DMS53 treated with DMSO at 0.1 percent for 48 hours (cell line): ENCODE results near the gene TAOK2.

Experiments used
- DNase-seq: peaks from one replicate; lab custom pipeline; 2025; ENCODE audit not compliant: unreplicated experiment; lab: John Stamatoyannopoulos, UW

The TAOK2 gene

DNA sequence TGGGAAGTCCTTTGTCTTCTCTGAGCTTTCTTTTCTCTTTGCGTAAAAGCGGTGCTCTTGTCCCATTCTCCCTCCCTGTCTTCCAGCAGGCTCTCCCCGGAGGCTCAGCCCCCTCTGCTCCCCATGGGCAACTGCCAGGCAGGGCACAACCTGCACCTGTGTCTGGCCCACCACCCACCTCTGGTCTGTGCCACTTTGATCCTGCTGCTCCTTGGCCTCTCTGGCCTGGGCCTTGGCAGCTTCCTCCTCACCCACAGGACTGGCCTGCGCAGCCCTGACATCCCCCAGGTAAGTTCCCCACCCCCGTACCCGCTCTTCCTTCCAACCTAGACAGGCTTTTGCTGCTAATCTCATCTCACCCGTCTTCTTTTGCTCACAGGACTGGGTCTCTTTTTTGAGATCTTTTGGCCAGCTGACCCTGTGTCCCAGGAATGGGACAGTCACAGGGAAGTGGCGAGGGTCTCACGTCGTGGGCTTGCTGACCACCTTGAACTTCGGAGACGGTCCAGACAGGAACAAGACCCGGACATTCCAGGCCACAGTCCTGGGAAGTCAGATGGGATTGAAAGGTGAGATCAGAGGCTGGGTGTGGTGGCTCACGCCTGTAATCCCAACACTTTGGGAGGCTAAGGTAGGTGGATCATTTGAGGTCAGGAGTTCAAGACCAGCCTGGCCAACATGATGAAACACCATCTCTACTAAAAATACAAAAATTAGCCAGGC lies 10.5 kb upstream of the TAOK2 start:
- no peak for DNase-seq

DNA sequence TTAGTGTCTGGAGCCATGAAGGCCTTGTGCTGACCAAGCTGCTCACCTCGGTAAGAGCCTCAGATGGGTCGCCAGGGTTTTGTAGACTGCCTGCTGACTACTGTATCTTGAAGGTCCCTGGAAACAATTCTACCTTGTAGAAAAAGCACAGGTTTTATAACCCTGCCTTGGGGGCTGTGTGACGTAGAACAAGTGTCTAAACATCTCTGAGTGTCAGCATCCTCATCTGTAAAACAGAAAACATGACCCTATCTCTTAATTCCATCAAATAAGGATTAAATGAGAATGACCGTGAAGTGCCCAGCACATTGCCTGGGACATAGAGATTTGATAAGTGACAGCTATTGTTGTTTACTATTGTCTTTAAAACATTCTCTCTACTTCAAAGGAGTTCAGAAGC lies 5.5 kb upstream of the TAOK2 start:
- DNase-seq = no peak

DNA sequence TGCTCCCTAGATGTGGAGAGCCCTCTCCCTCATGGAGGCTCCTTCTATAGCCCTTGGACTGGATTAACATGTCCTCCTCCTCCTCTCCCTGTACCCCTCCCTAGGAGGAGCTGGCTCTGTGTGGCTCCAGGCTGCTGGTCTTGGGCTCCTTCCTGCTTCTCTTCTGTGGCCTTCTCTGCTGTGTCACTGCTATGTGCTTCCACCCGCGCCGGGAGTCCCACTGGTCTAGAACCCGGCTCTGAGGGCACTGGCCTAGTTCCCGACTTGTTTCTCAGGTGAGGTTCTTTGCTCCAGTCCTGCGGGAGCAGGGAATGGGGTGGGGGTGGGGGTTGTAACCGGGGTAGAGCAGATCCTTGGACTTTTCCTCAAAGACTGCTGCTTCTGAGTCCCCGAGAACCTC lies 2.4 kb upstream of the TAOK2 start:
- DNase-seq = no peak

DNA sequence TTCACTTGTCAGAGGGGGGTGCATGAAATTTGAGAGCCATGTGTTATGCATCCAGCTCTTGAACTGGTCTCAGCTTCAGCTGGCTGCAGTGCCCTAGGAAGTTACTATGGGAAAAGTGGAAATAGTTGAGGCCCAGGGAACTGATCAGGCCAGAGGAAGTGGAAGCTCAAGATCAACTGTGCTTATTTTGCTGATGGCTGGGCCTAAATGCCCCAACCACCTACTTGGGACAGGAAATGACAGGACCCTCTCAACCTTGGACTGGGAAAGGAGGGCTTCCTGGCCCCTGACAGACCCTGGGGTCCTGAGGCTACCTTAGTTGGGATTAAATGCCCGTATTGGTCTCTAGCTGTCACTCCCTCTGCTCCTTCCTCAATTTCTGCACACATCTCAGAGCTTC lies 1.2 kb upstream of the TAOK2 start:
- no peak for DNase-seq

DNA sequence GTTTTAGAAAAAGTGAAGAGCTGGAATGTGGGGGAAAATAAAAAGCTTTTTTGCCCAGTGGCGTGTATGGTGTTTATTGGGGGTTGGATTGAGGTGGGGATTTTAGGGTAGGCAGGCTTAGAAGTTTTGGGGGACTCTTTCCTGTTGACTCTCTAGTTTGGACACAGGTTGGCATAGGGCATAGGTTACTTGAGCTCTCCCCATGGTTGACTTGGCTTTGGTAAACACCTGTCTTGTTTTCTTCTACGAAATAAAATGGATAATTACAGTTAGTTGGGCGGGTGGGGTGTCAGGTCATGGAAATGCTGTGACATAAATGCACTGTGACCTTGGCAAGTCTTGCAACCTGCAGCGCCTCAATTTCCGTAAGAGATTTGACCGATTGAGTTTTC lies 680 bp upstream of the TAOK2 start:
- DNase-seq = no peak

DNA sequence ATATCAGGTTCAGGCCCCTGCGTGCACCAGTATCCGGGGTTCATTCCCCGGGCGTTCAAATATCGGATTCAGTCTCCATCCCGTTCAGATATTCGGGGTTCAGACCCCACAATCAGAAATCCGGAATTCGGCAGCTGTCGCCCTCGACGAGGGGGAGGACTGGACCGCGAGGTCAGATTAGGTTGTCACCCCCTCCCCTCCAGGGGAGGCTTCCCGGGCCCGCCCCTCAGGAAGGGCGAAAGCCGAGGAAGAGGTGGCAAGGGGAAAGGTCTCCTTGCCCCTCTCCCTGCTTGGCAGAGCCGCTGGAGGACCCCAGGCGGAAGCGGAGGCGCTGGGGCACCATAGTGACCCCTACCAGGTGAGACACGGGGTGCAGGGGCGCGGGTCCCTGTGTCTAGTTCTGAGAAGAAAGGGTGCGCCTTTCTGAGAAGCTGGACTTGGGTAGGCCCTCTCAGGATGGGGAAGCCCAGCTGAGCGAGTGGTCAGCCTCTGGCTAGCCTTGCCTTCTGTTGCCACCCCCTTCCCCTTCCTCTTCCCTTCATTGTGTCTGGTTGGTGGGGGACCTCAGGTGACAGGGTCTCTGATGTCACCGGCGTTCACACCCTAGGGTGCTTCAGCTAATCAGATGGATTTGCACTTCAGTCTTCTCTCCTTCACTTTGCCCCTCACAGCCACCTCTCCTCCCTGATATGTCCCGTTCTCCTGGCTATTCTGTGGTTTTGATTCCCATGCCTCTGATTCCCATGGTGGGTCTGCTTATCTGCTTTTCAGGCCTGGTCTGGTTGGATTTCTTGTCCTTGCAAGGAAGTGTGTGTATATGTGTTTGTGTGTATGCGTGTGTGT lies 844 bp downstream of the TAOK2 start:
- DNase-seq = no peak

DNA sequence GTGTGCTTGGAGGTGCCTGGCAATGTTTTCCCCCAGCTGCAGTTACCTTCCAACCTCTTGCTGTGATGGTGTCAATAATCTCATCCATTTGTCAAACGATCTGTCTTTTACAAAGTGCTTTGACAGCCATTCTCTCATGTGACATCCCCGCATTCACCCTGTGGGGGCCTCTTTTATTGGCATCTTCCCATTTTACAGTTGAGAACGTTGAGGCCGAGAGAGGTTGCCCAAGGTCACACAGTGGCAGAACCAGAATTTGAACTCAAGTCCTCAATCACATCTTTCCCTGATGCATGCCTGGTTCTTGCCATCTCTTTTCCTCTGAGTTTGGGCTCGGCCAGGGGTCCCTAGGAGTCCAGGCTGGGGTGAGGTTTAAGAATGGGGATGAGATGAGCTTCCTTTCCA lies 1.5 kb downstream of the TAOK2 start:
- DNase-seq = no peak

DNA sequence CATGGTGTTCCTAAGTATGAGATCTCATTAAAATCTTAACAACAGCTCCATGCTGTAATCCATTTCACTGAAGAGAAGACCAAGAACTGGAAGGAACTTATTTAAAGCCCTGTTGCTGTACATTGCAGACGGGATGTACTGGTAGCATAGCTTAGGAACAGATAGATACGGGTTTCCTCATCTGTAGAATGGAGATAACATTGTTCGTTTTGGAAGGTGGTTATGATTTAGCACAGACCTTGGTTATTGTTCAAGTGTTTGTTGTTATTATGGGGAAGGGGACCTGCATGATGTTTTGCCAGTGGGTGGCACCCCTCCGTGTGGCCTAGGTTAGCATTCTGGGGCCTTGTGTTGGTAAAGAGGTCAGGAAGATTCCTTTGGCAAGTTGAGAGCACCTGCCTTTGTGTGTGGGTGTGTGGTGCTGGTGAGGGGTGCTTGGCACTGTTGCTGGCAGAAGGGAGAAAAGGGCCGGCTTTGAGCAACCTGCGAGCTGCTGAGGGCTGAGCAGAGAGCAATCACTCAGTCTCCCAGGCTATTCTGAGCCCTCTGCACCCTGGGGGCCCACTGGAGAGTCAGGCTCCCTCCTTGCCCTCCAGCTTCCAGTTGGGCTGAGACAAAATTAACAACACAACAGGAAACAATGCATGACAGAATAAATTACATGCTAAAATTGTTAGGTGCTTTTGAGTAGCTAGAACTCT lies 2.3 kb downstream of the TAOK2 start:
- DNase-seq = no peak

DNA sequence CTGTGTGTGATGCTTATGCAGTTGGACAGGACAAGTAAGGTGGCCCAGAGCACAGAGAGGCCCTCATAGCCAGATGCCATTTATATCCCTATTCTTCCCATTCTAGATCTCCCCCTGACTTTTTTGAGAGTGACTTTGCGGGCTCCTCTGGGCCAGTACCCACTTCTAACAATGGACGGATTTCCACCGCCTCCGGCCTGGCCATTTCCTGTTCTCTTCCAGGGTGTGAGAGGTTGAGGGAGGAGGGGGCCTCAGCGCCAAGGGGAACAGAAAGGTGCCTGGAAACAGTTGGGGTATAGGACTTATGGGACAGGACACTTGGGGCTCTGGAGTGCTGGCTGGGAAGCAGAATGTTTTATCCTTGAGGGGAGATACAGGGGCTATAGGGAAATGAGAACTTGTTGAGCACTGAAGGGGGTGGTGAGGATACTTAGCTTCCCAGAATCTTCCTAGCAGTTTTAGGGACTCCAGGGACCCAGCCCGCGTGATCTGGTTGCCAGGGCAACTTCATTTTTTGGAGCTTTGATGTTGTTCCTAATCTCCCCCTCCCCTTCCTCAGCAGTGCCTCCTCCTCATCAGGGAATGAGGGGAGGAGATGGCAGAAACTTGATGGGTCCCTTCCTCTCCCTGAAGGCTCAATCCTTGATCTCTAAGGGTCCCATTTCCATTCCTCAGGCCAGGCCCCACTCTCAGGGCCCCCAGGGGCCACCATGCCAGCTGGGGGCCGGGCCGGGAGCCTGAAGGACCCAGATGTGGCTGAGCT lies 3.6 kb downstream of the TAOK2 start:
- DNase-seq = no peak

DNA sequence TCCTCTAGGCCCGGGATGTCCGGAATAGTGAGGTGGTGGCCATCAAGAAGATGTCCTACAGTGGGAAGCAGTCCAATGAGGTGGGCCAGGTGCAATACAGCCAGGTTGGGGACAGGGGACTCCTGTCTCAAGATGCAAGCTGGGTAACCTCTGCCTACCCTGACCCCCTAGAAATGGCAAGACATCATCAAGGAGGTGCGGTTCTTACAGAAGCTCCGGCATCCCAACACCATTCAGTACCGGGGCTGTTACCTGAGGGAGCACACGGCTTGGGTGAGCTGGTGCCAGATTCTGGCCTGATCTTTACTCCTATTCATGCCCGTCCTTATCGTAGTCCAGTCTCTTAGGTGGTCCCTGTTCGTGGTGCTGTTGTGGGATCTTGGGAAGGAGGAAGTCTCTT lies 4.4 kb downstream of the TAOK2 start:
- DNase-seq = no peak

DNA sequence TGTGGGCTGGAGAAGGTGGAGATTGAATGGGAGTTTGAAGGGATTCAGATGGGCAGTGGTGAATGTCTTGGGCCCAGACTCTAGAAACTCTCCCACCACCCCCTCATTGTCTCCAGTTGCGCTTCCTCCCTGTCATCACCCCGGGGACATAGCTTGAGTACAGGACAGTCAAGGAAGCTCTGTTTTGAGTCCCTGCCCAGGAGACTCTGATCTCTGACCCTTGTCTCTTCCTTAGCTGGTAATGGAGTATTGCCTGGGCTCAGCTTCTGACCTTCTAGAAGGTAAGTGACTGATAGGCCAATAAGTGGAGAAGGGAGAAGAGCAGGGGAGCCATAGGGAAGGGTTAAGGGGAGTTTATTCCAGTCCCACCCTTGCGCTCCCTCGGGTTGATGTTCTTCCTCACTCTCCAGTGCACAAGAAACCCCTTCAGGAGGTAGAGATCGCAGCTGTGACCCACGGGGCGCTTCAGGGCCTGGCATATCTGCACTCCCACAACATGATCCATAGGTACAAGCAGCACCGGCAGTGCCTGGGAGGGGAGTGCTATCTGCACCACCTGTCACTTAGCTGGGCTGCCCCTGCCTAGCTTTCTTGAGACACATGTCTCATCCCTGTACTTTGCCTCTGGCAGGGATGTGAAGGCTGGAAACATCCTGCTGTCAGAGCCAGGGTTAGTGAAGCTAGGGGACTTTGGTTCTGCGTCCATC lies 5.0 kb downstream of the TAOK2 start:
- DNase-seq = no peak

DNA sequence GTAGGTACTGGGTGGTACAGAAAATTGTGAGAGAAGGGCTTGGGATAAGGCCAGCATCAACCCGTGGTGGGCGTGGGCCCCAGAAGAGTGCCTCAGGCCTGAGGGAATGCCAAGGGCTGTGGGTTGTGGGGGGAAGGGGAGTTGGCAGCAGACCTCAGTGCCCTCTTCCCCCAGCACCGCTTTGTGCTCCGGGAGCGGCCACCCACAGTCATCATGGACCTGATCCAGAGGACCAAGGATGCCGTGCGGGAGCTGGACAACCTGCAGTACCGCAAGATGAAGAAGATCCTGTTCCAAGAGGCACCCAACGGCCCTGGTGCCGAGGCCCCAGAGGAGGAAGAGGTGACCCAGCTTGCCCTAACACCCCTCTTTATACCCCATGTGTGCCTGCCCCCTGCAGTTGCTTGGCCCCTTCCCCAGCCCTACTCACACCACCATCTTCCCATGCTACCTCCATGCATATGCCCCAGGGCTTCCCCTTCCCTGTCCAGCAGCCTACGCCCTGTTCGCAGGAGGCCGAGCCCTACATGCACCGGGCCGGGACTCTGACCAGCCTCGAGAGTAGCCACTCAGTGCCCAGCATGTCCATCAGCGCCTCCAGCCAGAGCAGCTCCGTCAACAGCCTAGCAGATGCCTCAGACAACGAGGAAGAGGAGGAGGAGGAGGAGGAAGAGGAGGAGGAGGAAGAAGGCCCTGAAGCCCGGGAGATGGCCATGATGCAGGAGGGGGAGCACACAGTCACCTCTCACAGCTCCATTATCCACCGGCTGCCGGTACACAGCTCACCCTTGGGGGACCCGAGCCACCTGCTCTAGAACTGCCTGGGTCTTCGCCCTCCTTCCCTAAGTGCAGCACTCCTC lies 9.1 kb downstream of the TAOK2 start:
- no peak for DNase-seq

DNA sequence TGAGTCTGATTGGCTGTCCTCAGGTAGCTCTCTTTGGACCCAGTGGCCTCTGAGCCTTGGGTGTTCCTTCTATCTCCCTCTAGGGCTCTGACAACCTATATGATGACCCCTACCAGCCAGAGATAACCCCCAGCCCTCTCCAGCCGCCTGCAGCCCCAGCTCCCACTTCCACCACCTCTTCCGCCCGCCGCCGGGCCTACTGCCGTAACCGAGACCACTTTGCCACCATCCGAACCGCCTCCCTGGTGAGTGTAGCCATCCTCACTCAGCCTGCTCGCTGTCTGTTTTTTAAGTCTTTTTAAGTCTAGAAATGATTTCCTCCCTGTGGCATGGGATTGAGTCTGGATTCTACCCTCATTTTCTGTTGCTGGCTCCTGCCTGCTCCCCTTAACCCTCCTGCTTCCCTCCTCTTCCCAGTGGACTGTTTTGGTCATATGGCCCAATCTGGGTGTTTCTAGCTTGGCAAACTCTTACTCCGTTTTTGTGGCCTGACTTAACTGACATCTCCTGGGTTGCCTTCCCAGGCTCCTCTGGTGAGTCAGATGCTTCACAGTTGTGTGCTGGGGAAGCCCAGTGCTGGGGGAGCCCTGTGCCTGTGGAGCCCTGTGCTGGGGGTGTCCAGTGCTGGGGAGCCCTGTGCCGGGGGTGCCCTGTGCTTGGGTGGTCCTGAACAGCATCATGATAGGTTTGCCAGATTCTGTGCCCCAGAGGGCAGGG lies 9.9 kb downstream of the TAOK2 start:
- DNase-seq = no peak

DNA sequence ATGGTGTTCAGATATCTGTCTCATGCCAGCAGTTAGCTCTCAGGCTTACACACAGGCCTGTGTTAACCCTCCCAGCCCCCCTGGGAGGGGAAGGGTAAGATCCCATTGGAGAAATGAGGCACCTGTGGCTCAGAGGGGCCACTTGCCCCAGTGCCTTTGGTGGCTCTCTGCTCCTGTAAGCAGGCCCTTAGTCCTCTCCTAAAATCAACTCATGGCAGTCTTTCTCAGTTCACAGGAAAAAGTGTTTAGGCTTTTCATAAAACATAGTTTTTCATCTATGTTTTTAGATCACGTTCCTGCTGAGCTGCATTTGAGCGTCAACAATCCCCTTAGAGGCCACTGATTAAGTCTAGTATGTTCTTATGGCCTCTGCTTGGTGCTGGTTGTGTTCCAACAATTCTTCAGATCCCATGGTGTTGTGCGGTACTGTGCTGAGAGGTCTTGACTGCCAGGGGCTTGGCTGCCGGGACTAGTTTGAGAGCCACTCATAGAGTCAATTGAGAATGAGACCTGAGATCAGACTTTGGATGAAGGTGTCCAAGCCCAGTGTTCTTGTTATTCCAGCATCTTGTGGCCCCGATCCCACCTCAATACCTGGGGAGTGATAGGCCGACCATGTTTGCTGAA lies 10.6 kb downstream of the TAOK2 start:
- DNase-seq = no peak

DNA sequence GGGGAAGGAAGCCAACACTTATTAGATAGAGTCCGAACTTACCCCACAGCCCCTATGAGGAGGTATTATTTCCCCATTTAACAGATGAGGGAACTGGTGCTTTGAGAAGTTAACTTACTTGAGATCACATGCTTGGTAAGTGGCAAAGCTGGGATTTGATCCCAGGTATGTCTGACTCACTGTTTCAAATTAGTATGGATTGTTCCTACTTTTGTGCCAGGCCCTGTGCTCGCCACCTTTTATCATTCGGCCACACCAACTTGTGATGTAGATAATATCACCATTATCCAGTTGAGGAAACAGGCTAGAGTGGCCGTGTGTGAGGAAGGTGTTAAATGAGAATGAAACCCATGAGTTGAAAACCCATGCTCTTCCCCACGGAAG lies 11.1 kb downstream of the TAOK2 start:
- DNase-seq = no peak

DNA sequence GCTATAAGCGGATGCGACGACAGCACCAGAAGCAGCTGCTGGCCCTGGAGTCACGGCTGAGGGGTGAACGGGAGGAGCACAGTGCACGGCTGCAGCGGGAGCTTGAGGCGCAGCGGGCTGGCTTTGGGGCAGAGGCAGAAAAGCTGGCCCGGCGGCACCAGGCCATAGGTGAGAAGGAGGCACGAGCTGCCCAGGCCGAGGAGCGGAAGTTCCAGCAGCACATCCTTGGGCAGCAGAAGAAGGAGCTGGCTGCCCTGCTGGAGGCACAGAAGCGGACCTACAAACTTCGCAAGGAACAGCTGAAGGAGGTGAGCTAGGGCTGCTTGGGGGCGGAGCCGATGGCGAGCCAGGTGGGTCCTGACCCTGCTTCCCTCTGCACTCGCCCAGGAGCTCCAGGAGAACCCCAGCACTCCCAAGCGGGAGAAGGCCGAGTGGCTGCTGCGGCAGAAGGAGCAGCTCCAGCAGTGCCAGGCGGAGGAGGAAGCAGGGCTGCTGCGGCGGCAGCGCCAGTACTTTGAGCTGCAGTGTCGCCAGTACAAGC lies 11.7 kb downstream of the TAOK2 start:
- DNase-seq = no peak

DNA sequence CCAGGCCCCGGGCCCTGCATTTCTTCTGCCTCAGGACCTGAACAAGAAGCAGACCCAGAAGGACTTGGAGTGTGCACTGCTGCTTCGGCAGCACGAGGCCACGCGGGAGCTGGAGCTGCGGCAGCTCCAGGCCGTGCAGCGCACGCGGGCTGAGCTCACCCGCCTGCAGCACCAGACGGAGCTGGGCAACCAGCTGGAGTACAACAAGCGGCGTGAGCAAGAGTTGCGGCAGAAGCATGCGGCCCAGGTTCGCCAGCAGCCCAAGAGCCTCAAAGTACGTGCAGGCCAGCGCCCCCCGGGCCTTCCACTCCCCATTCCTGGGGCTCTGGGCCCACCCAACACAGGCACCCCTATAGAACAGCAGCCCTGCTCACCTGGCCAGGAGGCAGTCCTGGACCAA lies 12.6 kb downstream of the TAOK2 start:
- DNase-seq = no peak

DNA sequence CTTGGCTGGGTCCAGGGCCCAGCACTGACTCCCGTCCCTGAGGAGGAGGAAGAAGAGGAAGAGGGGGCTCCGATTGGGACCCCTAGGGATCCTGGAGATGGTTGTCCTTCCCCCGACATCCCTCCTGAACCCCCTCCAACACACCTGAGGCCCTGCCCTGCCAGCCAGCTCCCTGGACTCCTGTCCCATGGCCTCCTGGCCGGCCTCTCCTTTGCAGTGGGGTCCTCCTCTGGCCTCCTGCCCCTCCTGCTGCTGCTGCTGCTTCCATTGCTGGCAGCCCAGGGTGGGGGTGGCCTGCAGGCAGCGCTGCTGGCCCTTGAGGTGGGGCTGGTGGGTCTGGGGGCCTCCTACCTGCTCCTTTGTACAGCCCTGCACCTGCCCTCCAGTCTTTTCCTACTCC lies 13.3 kb downstream of the TAOK2 start:
- no peak for DNase-seq
